Measurements from ENCODE around the gene ABI1.
"Not testable (repeated sequence)": the region's sequence is repeated elsewhere in the genome, so short reads cannot be mapped to it uniquely, and the experiment has no call there.

Gene ABI1

GRCh38 chr10:26860443-26861204, at the start of gene ABI1:
TSS of gene ABI1 (minus strand) at chr10:26860958. CDS start at chr10:26860863, 95 bp downstream.
- H3K36me3 Mint-ChIP-seq (ENCODE audit: low read depth) = peaks cover 9% of the 10 kb centered on the region
- peaks cover 25% of the 10 kb centered on the region for H3K4me1 Mint-ChIP-seq (ENCODE audit: low read depth)
- no peaks in the 10 kb centered on the region for H3K9me3 Mint-ChIP-seq
- peak within 1 kb of the TSS; percentile 99 for H3K27ac Mint-ChIP-seq
- H3K4me3 Mint-ChIP-seq = peak within 1 kb of the TSS; percentile 96
- H3K27me3 Mint-ChIP-seq (ENCODE audit: low read depth) = peaks cover 17% of the 10 kb centered on the region

- Mint-ChIP-seq H3K27ac (no peak overlapping the region), H3K9me3 (no peaks in the 10 kb centered on the region), H3K27me3 (ENCODE audit: low read depth) (peaks cover 6% of the 10 kb centered on the region), H3K36me3 (ENCODE audit: low read depth) (no peaks in the 10 kb centered on the region), H3K4me3 (no peak overlapping the region), H3K4me1 (ENCODE audit: low read depth) (no peaks in the 10 kb centered on the region)
Observed at GRCh38 chr10:26909753-26910152, 49.0 kb upstream of the ABI1 start.

DNA sequence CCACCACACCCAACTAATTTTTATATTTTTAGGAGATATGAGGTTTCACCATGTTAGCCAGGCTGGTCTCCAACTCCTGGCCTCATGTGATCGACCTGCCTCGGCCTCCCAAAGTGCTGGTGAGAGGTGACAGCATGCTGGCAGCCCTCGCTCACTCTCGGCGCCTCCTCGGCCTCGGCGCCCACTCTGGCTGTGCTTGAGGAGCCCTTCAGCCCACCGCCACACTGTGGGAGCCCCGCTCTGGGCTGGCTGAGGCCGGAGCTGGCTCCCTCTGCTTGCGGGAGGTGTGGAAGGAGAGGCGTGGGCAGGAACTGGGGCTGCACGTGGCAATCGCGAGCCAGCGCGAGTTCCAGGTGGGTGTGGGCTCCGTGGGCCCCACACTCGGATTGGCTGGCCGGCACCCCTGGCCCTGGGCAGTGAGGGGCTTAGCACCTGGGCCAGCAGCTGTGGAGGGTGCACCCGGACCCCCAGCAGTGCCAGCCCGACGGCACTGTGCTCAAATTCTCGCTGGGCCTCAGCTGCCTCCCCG, 44.6 kb upstream of the ABI1 start:
- H3K27me3 Mint-ChIP-seq (ENCODE audit: low read depth) = not testable (repeated sequence)

GRCh38 chr10:26903431-26904217, 42.9 kb upstream of the ABI1 start:
- Mint-ChIP-seq H3K4me3 (no peak overlapping the region), H3K27ac (no peak overlapping the region), H3K36me3 (ENCODE audit: low read depth) (no peaks in the 10 kb centered on the region), H3K9me3 (no peaks in the 10 kb centered on the region), H3K27me3 (ENCODE audit: low read depth) (peaks cover 4% of the 10 kb centered on the region), H3K4me1 (ENCODE audit: low read depth) (no peaks in the 10 kb centered on the region)

More for the DNA sequence above, 44.6 kb upstream of the ABI1 start:
- not testable (repeated sequence) for H3K4me3 Mint-ChIP-seq; H3K9me3 Mint-ChIP-seq; H3K4me1 Mint-ChIP-seq (ENCODE audit: low read depth); H3K27ac Mint-ChIP-seq; H3K36me3 Mint-ChIP-seq (ENCODE audit: low read depth)

- not testable (repeated sequence) for H3K4me3 Mint-ChIP-seq; H3K27ac Mint-ChIP-seq; H3K27me3 Mint-ChIP-seq (ENCODE audit: low read depth); H3K36me3 Mint-ChIP-seq (ENCODE audit: low read depth); H3K4me1 Mint-ChIP-seq (ENCODE audit: low read depth); H3K9me3 Mint-ChIP-seq
Observed at GRCh38 chr10:26892306-26892923, 31.7 kb upstream of the ABI1 start.

DNA sequence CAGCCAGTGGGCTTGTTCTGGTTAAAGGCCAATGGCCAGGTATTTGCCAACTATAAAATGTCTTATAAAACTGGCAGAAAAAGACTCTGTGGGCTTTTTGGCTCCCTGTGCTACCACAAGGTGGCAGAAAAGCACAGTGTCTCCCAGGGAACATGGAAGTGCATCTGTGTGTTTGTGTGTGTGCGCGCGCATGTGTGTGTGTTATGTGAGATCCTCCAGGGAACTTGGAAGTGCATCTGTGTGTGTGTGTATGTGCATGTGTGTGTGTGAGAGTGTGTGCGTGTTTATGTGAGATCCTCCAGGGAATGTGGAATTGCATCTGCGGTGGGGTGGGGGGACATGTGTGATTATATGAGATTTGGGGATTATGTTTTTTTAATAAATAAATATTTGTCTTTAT, 30.2 kb upstream of the ABI1 start:
- H3K4me3 Mint-ChIP-seq = no peak overlapping the region
- H3K4me1 Mint-ChIP-seq (ENCODE audit: low read depth) = peaks cover 1% of the 10 kb centered on the region
- H3K9me3 Mint-ChIP-seq = peaks cover 8% of the 10 kb centered on the region
- H3K27me3 Mint-ChIP-seq (ENCODE audit: low read depth) = peaks cover 6% of the 10 kb centered on the region
- no peaks in the 10 kb centered on the region for H3K36me3 Mint-ChIP-seq (ENCODE audit: low read depth)
- H3K27ac Mint-ChIP-seq = no peak overlapping the region

DNA sequence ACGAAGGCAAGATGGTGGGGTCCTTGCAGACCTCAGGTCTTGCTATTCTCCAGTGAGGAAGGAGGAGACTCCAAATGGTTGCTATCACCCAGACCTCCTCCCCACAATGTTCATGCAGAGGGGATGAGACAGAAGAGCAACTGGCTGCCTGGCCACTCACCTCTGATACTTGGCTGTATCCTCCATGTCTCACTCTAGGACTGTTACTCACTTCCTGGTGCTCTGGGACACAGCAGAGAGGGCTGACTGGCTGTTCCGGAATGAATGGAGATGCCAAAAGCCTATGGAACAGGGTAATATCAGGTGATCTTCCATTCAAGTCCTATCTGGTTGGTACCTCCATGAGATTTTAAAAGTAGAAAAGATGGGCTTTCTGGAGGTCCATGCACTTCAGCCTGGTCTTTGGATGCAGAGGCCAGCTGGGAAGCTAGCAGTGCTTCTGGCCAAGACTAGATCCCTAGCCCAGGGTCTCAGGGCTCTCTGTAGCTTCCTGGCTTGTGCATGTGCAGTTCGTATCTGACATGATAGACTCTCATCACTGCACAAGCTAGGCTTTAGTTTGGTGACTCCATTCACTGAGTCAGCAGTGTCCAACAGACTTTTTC, 27.0 kb upstream of the ABI1 start:
- no peak overlapping the region for H3K27ac Mint-ChIP-seq
- H3K36me3 Mint-ChIP-seq (ENCODE audit: low read depth) = no peaks in the 10 kb centered on the region
- H3K4me3 Mint-ChIP-seq = no peak overlapping the region
- H3K27me3 Mint-ChIP-seq (ENCODE audit: low read depth) = peaks cover 9% of the 10 kb centered on the region
- peaks cover 3% of the 10 kb centered on the region for H3K9me3 Mint-ChIP-seq
- H3K4me1 Mint-ChIP-seq (ENCODE audit: low read depth) = peaks cover 1% of the 10 kb centered on the region

- Mint-ChIP-seq H3K36me3 (ENCODE audit: low read depth) (no peaks in the 10 kb centered on the region), H3K27ac (no peak overlapping the region), H3K9me3 (no peaks in the 10 kb centered on the region), H3K4me1 (ENCODE audit: low read depth) (peaks cover 2% of the 10 kb centered on the region), H3K4me3 (no peak overlapping the region), H3K27me3 (ENCODE audit: low read depth) (peaks cover 31% of the 10 kb centered on the region)
Observed at GRCh38 chr10:26881600-26882331, 21.0 kb upstream of the ABI1 start.

- H3K4me1 Mint-ChIP-seq (ENCODE audit: low read depth) = peaks cover 2% of the 10 kb centered on the region
- H3K27ac Mint-ChIP-seq = no peak overlapping the region
- no peaks in the 10 kb centered on the region for H3K36me3 Mint-ChIP-seq (ENCODE audit: low read depth)
- no peak overlapping the region for H3K4me3 Mint-ChIP-seq
- H3K9me3 Mint-ChIP-seq = no peaks in the 10 kb centered on the region
- peaks cover 40% of the 10 kb centered on the region for H3K27me3 Mint-ChIP-seq (ENCODE audit: low read depth)
Observed at GRCh38 chr10:26879744-26880143, 19.0 kb upstream of the ABI1 start.

- Mint-ChIP-seq H3K4me1 (ENCODE audit: low read depth) (peaks cover 8% of the 10 kb centered on the region), H3K27ac (no peak overlapping the region), H3K4me3 (no peak overlapping the region), H3K36me3 (ENCODE audit: low read depth) (no peaks in the 10 kb centered on the region), H3K27me3 (ENCODE audit: low read depth) (peaks cover 26% of the 10 kb centered on the region), H3K9me3 (no peaks in the 10 kb centered on the region)
Observed at GRCh38 chr10:26870766-26871165, 10.0 kb upstream of the ABI1 start.

GRCh38 chr10:26869528-26869927, 8.8 kb upstream of the ABI1 start:
- Mint-ChIP-seq H3K9me3 (no peaks in the 10 kb centered on the region), H3K27ac (no peak overlapping the region), H3K4me1 (ENCODE audit: low read depth) (peaks cover 8% of the 10 kb centered on the region), H3K4me3 (no peak overlapping the region), H3K27me3 (ENCODE audit: low read depth) (peaks cover 22% of the 10 kb centered on the region), H3K36me3 (ENCODE audit: low read depth) (no peaks in the 10 kb centered on the region)

GRCh38 chr10:26863351-26864076, 2.8 kb upstream of the ABI1 start:
- Mint-ChIP-seq H3K27ac (no peak overlapping the region), H3K4me3 (no peak overlapping the region), H3K36me3 (ENCODE audit: low read depth) (peaks cover 9% of the 10 kb centered on the region), H3K9me3 (no peaks in the 10 kb centered on the region), H3K27me3 (ENCODE audit: low read depth) (peaks cover 35% of the 10 kb centered on the region), H3K4me1 (ENCODE audit: low read depth) (peaks cover 14% of the 10 kb centered on the region)

DNA sequence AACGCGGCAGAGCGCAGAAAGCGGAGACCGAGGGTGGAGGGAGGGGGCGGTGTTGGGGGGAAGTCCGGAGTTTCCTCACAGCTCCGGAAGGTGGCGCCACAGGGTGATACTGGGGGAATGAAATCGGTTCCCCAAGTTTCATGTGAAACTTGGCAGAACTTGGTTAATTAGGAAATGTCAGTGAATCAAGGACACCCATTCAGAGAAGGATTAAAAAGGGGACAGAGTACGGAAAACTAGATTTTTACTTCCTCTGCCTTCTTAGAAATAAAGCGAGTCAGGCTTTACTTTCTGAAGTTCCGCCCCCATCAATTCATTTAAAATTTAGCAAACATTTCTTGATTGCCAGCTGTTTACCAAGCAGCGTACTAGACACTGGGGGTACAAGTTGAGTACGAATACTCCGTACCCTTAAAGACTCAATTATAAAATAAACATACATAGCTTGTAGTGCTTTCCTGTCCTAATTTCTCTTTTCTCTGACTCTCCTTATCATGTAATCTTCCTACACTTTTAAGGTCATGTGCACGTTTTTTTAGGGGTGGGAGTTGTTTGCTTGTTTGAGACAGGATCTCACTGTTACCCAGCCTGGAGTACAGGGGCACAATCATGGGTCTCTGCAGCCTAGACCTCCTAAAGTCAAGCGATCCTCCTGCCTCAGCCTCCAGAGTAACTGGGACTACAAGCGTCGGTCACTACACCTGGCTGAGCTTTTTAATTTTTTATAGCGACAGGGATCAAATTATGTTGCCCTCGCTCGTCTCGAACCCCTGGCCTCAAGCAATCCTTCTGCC, 644 bp upstream of the ABI1 start:
- H3K9me3 Mint-ChIP-seq = no peaks in the 10 kb centered on the region
- H3K36me3 Mint-ChIP-seq (ENCODE audit: low read depth) = peaks cover 9% of the 10 kb centered on the region
- peak overlapping the region; percentile 99 for H3K27ac Mint-ChIP-seq
- H3K4me3 Mint-ChIP-seq = peak overlapping the region; percentile 96
- H3K4me1 Mint-ChIP-seq (ENCODE audit: low read depth) = peaks cover 25% of the 10 kb centered on the region
- H3K27me3 Mint-ChIP-seq (ENCODE audit: low read depth) = peaks cover 21% of the 10 kb centered on the region
